OCI-LY7 (cell line): Measurements from ENCODE around the gene TMEM238L.

Experiments
- CTCF ChIP-seq: fragments of 200-600 bp; sonication (generic); conservative IDR thresholded peaks from 2 replicates; pipeline ENCODE4 v1.5.1; 2014; ENCODE audit warnings: mild to moderate bottlenecking, antibody characterized with exemption, low read length, moderate library complexity, mixed read lengths
- EZH2phosphoT487 ChIP-seq: fragments of 200-600 bp; sonication (generic); IDR thresholded peaks from 2 replicates; pipeline ENCODE4 v1.6.1; 2018; ENCODE audit warnings: low read depth, borderline replicate concordance, mild to moderate bottlenecking, mixed run types, antibody characterized with exemption, low read length, moderate library complexity, mixed read lengths

- TF ChIP-seq CTCF (no peak), EZH2phosphoT487 (no peak)
Observed at GRCh38 chr17:10807704-10808128, 3.8 kb upstream of the TMEM238L start.
